GM19328 (cell line): ENCODE results near the gene CNST.
"Not testable (repeated sequence)": the region's sequence is repeated elsewhere in the genome, so short reads cannot be mapped to it uniquely, and the experiment has no call there.

ENCODE experiments used
- ATAC-seq: cut with Tn5 transposase; IDR thresholded peaks from one replicate; pipeline ENCODE4 v1.9.1; 2021; ENCODE audit warnings: mild to moderate bottlenecking, moderate library complexity; ENCODE audit not compliant: unreplicated experiment

Gene CNST

DNA sequence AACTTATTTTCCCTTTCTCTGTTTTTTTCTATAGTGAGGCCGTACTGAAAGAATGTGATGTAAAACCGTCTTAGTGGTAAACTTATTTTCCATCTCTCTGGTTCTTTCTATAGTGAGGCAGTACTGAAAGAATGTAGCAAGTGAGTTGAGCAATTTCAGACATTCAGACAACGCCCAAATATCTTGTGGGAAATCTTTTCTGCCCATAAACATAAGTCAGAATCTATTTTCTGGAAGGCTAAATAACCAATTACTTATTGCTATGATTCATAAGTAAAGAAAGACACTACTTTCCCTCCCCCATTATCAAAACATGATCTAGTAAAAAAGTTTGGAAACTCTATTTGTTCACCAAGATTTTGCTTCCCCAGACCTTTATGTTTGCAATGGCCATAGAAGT is 139.1 kb downstream of the CNST start:
- ATAC-seq, result no peak

DNA sequence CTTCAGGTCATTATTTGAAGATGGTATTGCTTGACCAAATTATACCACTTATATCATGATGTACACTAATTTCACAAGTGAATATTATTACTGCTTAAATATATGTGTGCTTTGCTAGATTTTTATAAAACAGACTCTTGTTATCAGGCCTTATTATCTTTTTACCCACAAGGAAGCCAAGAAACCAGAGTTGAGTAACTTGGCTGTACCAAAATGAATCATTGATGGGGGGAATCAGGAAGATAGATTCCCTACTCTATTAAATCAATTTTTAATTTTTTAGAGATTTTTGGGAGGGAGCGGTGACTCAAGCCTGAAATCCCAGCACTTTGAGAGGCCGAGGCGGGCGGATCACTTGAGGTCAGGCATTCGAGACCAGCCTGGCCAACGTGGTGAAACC is 141.9 kb downstream of the CNST start:
- no peak for ATAC-seq

DNA sequence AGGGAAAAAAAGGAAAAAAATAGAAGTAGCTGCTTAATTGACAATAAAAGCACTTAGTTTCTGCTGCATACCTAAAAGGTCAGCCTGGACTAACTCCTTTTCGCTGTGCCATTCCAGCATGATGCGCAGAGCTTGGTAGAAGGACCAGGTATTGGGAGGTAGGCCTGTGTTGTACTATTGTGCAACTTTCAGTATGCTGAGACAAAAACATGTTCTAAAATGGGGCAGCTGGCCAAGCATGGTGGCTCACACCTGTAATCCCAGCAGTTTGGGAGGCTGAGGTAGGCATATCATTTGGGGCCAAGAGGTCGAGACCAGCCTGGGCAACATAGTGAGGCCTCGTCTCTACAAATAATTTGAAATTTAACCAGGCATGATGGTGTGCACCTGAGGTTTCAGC is 142.9 kb downstream of the CNST start:
- no peak for ATAC-seq

DNA sequence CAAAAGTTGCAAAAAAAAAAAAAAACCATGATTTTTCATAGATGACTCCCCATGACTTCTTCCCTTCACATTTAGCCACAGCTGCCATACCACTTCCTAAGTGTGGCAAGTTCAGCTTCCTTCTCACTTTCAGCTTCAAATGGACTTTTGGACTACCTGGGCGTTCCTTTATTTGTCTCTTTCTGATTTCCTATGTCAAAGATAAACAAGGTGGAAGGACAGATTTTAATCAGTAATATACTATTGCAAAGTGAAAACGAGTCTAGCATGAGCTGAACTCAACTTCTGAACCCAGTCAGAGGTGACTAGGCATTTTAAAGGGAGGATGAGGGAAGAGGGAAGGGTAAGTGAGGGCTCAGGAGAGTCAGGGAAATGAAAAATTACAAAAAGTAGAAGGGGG is 143.6 kb downstream of the CNST start:
- no peak for ATAC-seq

DNA sequence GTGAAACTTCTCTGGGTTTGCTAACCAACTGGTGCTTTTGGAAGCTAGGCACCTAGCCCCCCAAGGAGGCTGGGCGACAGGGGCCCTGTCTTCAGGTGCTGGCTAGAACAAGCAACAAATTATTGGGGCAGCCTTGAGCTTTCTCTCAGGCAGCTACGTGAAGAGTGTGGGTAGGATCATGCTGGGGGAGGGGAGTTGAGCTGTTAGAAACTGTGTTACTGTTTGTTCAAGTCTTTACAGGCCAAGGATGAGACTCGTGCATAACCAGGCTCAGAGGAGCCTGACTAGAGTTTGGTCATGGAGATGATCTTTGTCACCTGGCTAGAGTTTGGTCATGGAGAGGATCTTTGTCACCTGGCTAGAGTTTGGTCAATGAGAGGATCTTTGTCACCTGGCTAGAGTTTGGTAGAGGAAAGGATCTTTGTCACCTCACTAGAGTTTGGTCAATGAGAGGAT is 145.3 kb downstream of the CNST start:
- no peak for ATAC-seq

DNA sequence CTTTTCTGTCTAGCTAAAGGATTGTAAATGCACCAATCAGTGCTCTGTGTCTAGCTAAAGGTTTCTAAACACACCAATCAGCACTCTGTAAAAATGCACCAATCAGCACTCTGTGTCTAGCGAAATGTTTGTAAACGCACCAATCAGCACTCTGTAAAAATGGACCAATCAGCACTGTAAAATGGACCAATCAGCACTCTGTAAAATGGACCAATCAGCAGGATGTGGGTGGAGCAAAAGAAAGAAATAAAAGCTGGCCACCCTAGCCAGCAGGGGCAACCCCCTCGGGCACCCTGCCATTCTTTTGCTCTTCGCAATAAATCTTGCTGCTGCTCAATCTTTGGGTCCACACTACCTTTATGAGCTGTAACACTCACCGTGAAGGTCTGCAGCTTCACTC is 146.2 kb downstream of the CNST start:
- ATAC-seq, result not testable (repeated sequence)
